GM18868 (cell line): ENCODE measurements around the gene CLCN2.

Source experiments
- ATAC-seq: cut with Tn5 transposase; IDR thresholded peaks from one replicate; pipeline ENCODE4 v1.9.1; 2021; ENCODE audit warnings: mild to moderate bottlenecking, moderate library complexity; ENCODE audit not compliant: unreplicated experiment

CLCN2 gene

GRCh38 chr3:184332370-184333090 is 28.9 kb downstream of the CLCN2 start:
- no peak for ATAC-seq

GRCh38 chr3:184328516-184328915 is 32.9 kb downstream of the CLCN2 start:
- no peak for ATAC-seq

GRCh38 chr3:184327171-184327570 is 34.2 kb downstream of the CLCN2 start:
- no peak for ATAC-seq

- ATAC-seq: no peak
These were observed 35.6 kb downstream of the CLCN2 start for GRCh38 chr3:184325715-184326369.

- ATAC-seq: no peak
These were observed 36.1 kb downstream of the CLCN2 start for GRCh38 chr3:184325269-184325668.

GRCh38 chr3:184323696-184324095 is 37.7 kb downstream of the CLCN2 start:
- no peak for ATAC-seq

GRCh38 chr3:184322731-184323487 is 38.5 kb downstream of the CLCN2 start:
- ATAC-seq: no peak

- no peak for ATAC-seq
These were observed 39.7 kb downstream of the CLCN2 start for GRCh38 chr3:184321666-184322065.

- ATAC-seq: no peak
These were observed 41.3 kb downstream of the CLCN2 start for GRCh38 chr3:184320104-184320445.

GRCh38 chr3:184317201-184317600 is 44.2 kb downstream of the CLCN2 start:
- ATAC-seq: no peak

GRCh38 chr3:184316792-184317191 is 44.6 kb downstream of the CLCN2 start:
- ATAC-seq: no peak

- ATAC-seq: no peak
These were observed 45.3 kb downstream of the CLCN2 start for GRCh38 chr3:184315871-184316661.

- no peak for ATAC-seq
These were observed 45.9 kb downstream of the CLCN2 start for GRCh38 chr3:184315543-184315867.

GRCh38 chr3:184314700-184315542 is 46.5 kb downstream of the CLCN2 start:
- peak; percentile 42 for ATAC-seq

- ATAC-seq: peak; percentile 86
These were observed 47.1 kb downstream of the CLCN2 start, which contains the start of gene EIF4G1 for GRCh38 chr3:184314363-184314699. Gene EIF4G1, plus strand, starts transcription at chr3:184314606. Its CDS starts 1,191 bp downstream, at chr3:184315797.

- no peak for ATAC-seq
These were observed 49.8 kb downstream of the CLCN2 start for GRCh38 chr3:184311633-184312032.

- no peak for ATAC-seq
These were observed 52.7 kb downstream of the CLCN2 start for GRCh38 chr3:184308744-184309143.

GRCh38 chr3:184307915-184308314 is 53.5 kb downstream of the CLCN2 start:
- ATAC-seq: no peak

GRCh38 chr3:184306341-184306972 is 54.9 kb downstream of the CLCN2 start:
- ATAC-seq: no peak

- ATAC-seq: no peak
These were observed 55.8 kb downstream of the CLCN2 start for GRCh38 chr3:184305577-184305976.
